ENCODE data around the gene GIT1. TPM values are rescaled to one million over a fixed set of nuclear protein-coding genes. Genes with fewer than 3 reads are reported as not detected.

The GIT1 gene
- total RNA-seq, 1 experiment from 2014 or later = 46.5 TPM

GRCh38 chr17:29622337-29623282 is 33.2 kb upstream of the GIT1 start, which contains the start of gene CORO6:
Gene CORO6 (minus strand): TSS chr17:29622912. CDS start chr17:29621421, 1,491 bp downstream.
- no peaks in the 10 kb centered on the region for H3K9me3 Mint-ChIP-seq (ENCODE audit: unreplicated experiment)
- BruUV-seq (replicated peaks) = no TSS peak
- H3K27ac Mint-ChIP-seq (ENCODE audit: unreplicated experiment) = peak within 1 kb of the TSS; percentile 54
- CTCF ChIA-PET = interaction anchor here (1.2 kb wide), 1 partner anchor 17 kb away, joined by 4 read pairs; no protein-coding TSS in a partner anchor
- intact Hi-C loops (cut with micrococcal nuclease; ENCODE audit: unreplicated experiment) = no loop called here
- peaks cover 13% of the 10 kb centered on the region for H3K36me3 Mint-ChIP-seq (ENCODE audit: insufficient read depth, unreplicated experiment)
- no peaks in the 10 kb centered on the region for H3K36me3 ChIP-seq (ENCODE audit: control insufficient read depth, insufficient read depth, low read length)
- H3K27me3 ChIP-seq (replicated peaks; ENCODE audit: control insufficient read depth, insufficient read depth, low read length) = no peaks in the 10 kb centered on the region
- DNase-seq = peak in 1 of 2 experiments; percentile 75
- no peaks in the 10 kb centered on the region for H3K27me3 Mint-ChIP-seq (ENCODE audit: insufficient read depth, unreplicated experiment)
- H3K4me1 Mint-ChIP-seq (ENCODE audit: low read depth, unreplicated experiment) = peaks cover 7% of the 10 kb centered on the region
- TF ChIP-seq CTCF (IDR thresholded peaks at IDR 0.05; ENCODE audit: insufficient read depth in 1 of 2, low read depth in 1 of 2, low read length in 1 of 2, severe bottlenecking in 1 of 2, unreplicated experiment in 1 of 2) = no peak
- POLR2A ChIA-PET = no interaction called here
- peak within 1 kb of the TSS; percentile 50 for H3K4me3 ChIP-seq (ENCODE audit: low read depth, low read length)
- H3K4me1 ChIP-seq = peaks cover 8% of the 10 kb centered on the region
- peak within 1 kb of the TSS; percentile 72 for H3K4me3 Mint-ChIP-seq (ENCODE audit: unreplicated experiment)
- H3K9me3 ChIP-seq = no peaks in the 10 kb centered on the region

- Mint-ChIP-seq H3K4me1 (ENCODE audit: low read depth, unreplicated experiment) (peaks cover 13% of the 10 kb centered on the region), H3K27me3 (ENCODE audit: insufficient read depth, unreplicated experiment) (peaks cover 4% of the 10 kb centered on the region), H3K36me3 (ENCODE audit: insufficient read depth, unreplicated experiment) (peaks cover 13% of the 10 kb centered on the region), H3K27ac (ENCODE audit: unreplicated experiment) (no peak overlapping the region), H3K4me3 (ENCODE audit: unreplicated experiment) (peak overlapping the region; percentile 72), H3K9me3 (ENCODE audit: unreplicated experiment) (no peaks in the 10 kb centered on the region)
- Histone ChIP-seq H3K36me3 (ENCODE audit: control insufficient read depth, insufficient read depth, low read length) (no peaks in the 10 kb centered on the region), H3K27me3 (replicated peaks; ENCODE audit: control insufficient read depth, insufficient read depth, low read length) (peaks cover 2% of the 10 kb centered on the region), H3K4me3 (ENCODE audit: low read depth, low read length) (no peak overlapping the region), H3K4me1 (peaks cover 17% of the 10 kb centered on the region), H3K9me3 (no peaks in the 10 kb centered on the region)
- TF ChIP-seq CTCF (IDR thresholded peaks at IDR 0.05; ENCODE audit: insufficient read depth in 1 of 2, low read depth in 1 of 2, low read length in 1 of 2, severe bottlenecking in 1 of 2, unreplicated experiment in 1 of 2) = no peak
- DNase-seq = no peak
- BruUV-seq (replicated peaks) = no TSS peak
- intact Hi-C loops (cut with micrococcal nuclease; ENCODE audit: unreplicated experiment) = no loop called here
- POLR2A ChIA-PET = no interaction called here
- CTCF ChIA-PET = interaction anchor here (1.2 kb wide), 1 partner anchor 18 kb away, joined by 4 read pairs; no protein-coding TSS in a partner anchor
Observed at GRCh38 chr17:29621751-29622194, 32.3 kb upstream of the GIT1 start.

GRCh38 chr17:29620779-29621500 is 31.5 kb upstream of the GIT1 start:
- H3K27ac Mint-ChIP-seq (ENCODE audit: unreplicated experiment) = no peak overlapping the region
- intact Hi-C loops (cut with micrococcal nuclease; ENCODE audit: unreplicated experiment) = no loop called here
- BruUV-seq (replicated peaks) = no TSS peak
- DNase-seq = no peak
- Histone ChIP-seq H3K36me3 (ENCODE audit: control insufficient read depth, insufficient read depth, low read length) (no peaks in the 10 kb centered on the region), H3K27me3 (replicated peaks; ENCODE audit: control insufficient read depth, insufficient read depth, low read length) (peaks cover 8% of the 10 kb centered on the region), H3K4me3 (ENCODE audit: low read depth, low read length) (no peak overlapping the region), H3K4me1 (peaks cover 22% of the 10 kb centered on the region), H3K9me3 (no peaks in the 10 kb centered on the region)
- H3K27me3 Mint-ChIP-seq (ENCODE audit: insufficient read depth, unreplicated experiment) = peaks cover 5% of the 10 kb centered on the region
- H3K9me3 Mint-ChIP-seq (ENCODE audit: unreplicated experiment) = no peaks in the 10 kb centered on the region
- H3K4me1 Mint-ChIP-seq (ENCODE audit: low read depth, unreplicated experiment) = peaks cover 16% of the 10 kb centered on the region
- H3K36me3 Mint-ChIP-seq (ENCODE audit: insufficient read depth, unreplicated experiment) = peaks cover 10% of the 10 kb centered on the region
- TF ChIP-seq CTCF (IDR thresholded peaks at IDR 0.05; ENCODE audit: insufficient read depth in 1 of 2, low read depth in 1 of 2, low read length in 1 of 2, severe bottlenecking in 1 of 2, unreplicated experiment in 1 of 2) = no peak
- CTCF ChIA-PET = no interaction called here
- POLR2A ChIA-PET = no interaction called here
- peak overlapping the region; percentile 10 for H3K4me3 Mint-ChIP-seq (ENCODE audit: unreplicated experiment)
